Measurements from ENCODE around the gene USO1.
"Not testable (repeated sequence)": the region's sequence is repeated elsewhere in the genome, so short reads cannot be mapped to it uniquely, and the experiment has no call there.

USO1 gene

GRCh38 chr4:75718529-75718928, 5.8 kb upstream of the USO1 start:
- in situ Hi-C loops (cut with MboI; ENCODE audit: low sequenced_read_pairs, unreplicated experiment) = no loop called here
- DNase-seq (ENCODE audit: low spot score) = no peak
- TF ChIP-seq CTCF (IDR thresholded peaks at IDR 0.05; ENCODE audit: borderline replicate concordance, control extremely low read depth, extremely low read depth, insufficient read depth, missing control alignments) = no peak

GRCh38 chr4:75722417-75722816, 2.0 kb upstream of the USO1 start:
- in situ Hi-C loops (cut with MboI; ENCODE audit: low sequenced_read_pairs, unreplicated experiment) = no loop called here
- no peak for TF ChIP-seq CTCF (IDR thresholded peaks at IDR 0.05; ENCODE audit: borderline replicate concordance, control extremely low read depth, extremely low read depth, insufficient read depth, missing control alignments)
- DNase-seq (ENCODE audit: low spot score) = no peak

GRCh38 chr4:75723163-75724065, 963 bp upstream of the USO1 start:
- in situ Hi-C loops (cut with MboI; ENCODE audit: low sequenced_read_pairs, unreplicated experiment) = no loop called here
- no peak for TF ChIP-seq CTCF (IDR thresholded peaks at IDR 0.05; ENCODE audit: borderline replicate concordance, control extremely low read depth, extremely low read depth, insufficient read depth, missing control alignments)
- DNase-seq (ENCODE audit: low spot score) = no peak

- in situ Hi-C loops (cut with MboI; ENCODE audit: low sequenced_read_pairs, unreplicated experiment) = no loop called here
- no peak for TF ChIP-seq CTCF (IDR thresholded peaks at IDR 0.05; ENCODE audit: borderline replicate concordance, control extremely low read depth, extremely low read depth, insufficient read depth, missing control alignments)
- DNase-seq (ENCODE audit: low spot score) = peak; percentile 86
Measured at GRCh38 chr4:75724867-75725724, 719 bp downstream of the USO1 start.

GRCh38 chr4:75725942-75726538, 1.7 kb downstream of the USO1 start:
- in situ Hi-C loops (cut with MboI; ENCODE audit: low sequenced_read_pairs, unreplicated experiment); DNase-seq (ENCODE audit: low spot score): not testable (repeated sequence)

GRCh38 chr4:75726577-75726976, 2.2 kb downstream of the USO1 start:
- in situ Hi-C loops (cut with MboI; ENCODE audit: low sequenced_read_pairs, unreplicated experiment) = no loop called here
- no peak for DNase-seq (ENCODE audit: low spot score)
- no peak for TF ChIP-seq CTCF (IDR thresholded peaks at IDR 0.05; ENCODE audit: borderline replicate concordance, control extremely low read depth, extremely low read depth, insufficient read depth, missing control alignments)
